Gastrocnemius medialis (tissue), 4 donors: ENCODE measurements around the gene KCNJ10. TPM values are rescaled to one million over a fixed set of nuclear protein-coding genes. Genes with fewer than 3 reads are reported as not detected.

Source experiments
- ATAC-seq, 2 donors: fragments of 150-250 bp; one replicate each; pipeline ENCODE4 v1.9.1; 2016
- DNase-seq, 2 donors: peaks; one replicate each; pipeline ENCODE4 v3.0.0-alpha.2; 2019
- H3K27ac ChIP-seq, 4 donors: fragments of 200-600 bp; sonication (generic); 1 replicate in 1 of 4; 2 replicates in 3 of 4; pipeline ENCODE4 v1.5.1; 2016 to 2018; ENCODE audit warnings: mild to moderate bottlenecking in 2 of 4, moderate library complexity in 1 of 4
- H3K27me3 ChIP-seq, 3 donors: fragments of 200-600 bp; sonication (generic) in 2 of 3; 1 replicate in 1 of 3; 2 replicates in 2 of 3; pipeline versions ENCODE4 v1.5.1 to v1.6.0; 2016 to 2019; ENCODE audit warnings: mild to moderate bottlenecking in 1 of 3, moderate library complexity in 1 of 3
- H3K36me3 ChIP-seq, 2 donors: fragments of 200-600 bp; sonication (generic) in 1 of 2; one replicate each; pipeline ENCODE4 v1.5.1; 2017 to 2018
- H3K4me1 ChIP-seq, 2 donors: fragments of 200-600 bp; sonication (generic) in 1 of 2; one replicate each; pipeline ENCODE4 v1.5.1; 2016 to 2017; ENCODE audit warnings: mild to moderate bottlenecking in 2 of 2
- H3K4me3 ChIP-seq, 4 donors: fragments of 200-600 bp; sonication (generic) in 3 of 4; 1 replicate in 1 of 4; 2 replicates in 3 of 4; pipeline ENCODE4 v1.5.1; 2016 to 2019; ENCODE audit warnings: mild to moderate bottlenecking in 2 of 4
- H3K9me3 ChIP-seq, 3 donors: fragments of 200-600 bp; sonication (generic) in 2 of 3; 1 replicate in 1 of 3; 2 replicates in 2 of 3; pipeline ENCODE4 v1.5.1; 2016 to 2019
- POLR2A ChIP-seq, 2 donors: fragments of 450-650 bp; IDR thresholded peaks; one replicate each; pipeline ENCODE4 v1.6.1; 2017; ENCODE audit warnings: antibody characterized with exemption in 2 of 2, mild to moderate bottlenecking in 2 of 2, moderate library complexity in 2 of 2
- in situ Hi-C, 4 donors: fragments of 200-750 bp; cut with MboI; loops; one replicate each; pipeline versions ENCODE4 v1.15.0 to v1.8.0; 2017; ENCODE audit warnings: low sequenced_read_pairs in 4 of 4
- intact Hi-C: fragments of 100-400 bp; cut with DNase I; formaldehyde crosslinking; loops from one replicate; pipeline ENCODE4 v1.15.1; 2023; ENCODE audit warnings: low total_unique reads
- total RNA-seq, 4 donors: library from RNA; depleted of rRNA; stranded (reverse); fragments of >200 nt; gene quantifications; one replicate each; pipeline versions ENCODE4 v1.1.0 to v1.2.3, GENCODE V29; 2016
- TF ChIP-seq, protein P1 (sequence below), 5 experiments: fragments of 450-650 bp in 3 of 5; fragments of 200-600 bp in 2 of 5; sonication (generic) in 2 of 5; IDR thresholded peaks in 4 of 5; conservative IDR thresholded peaks in 1 of 5; 1 replicate in 4 of 5; 2 replicates in 1 of 5; pipeline ENCODE4 v1.5.1; 2016 to 2019; ENCODE audit warnings: antibody characterized with exemption in 5 of 5, mild to moderate bottlenecking in 3 of 5, moderate library complexity in 3 of 5

KCNJ10 gene
- total RNA-seq, 4 donors from 2014 or later = not detected

GRCh38 chr1:160030657-160031364 is 39.1 kb downstream of the KCNJ10 start:
- Histone ChIP-seq H3K27me3 (no peaks in the 10 kb centered on the region), H3K4me3 (peak overlapping the region; percentile 80 to 94 (median 88)), H3K27ac (peak overlapping the region; percentile 74 to 88 (median 81)), H3K9me3 (no peaks in the 10 kb centered on the region), H3K36me3 (no peaks in the 10 kb centered on the region), H3K4me1 (peaks cover 18 to 27% of the 10 kb centered on the region in 2 donors)
- no peak for DNase-seq
- in situ Hi-C loops (loop anchor here in 3 of 4 donors (10.0 kb wide), 3 partner anchors 54 to 256 kb away; partner anchors contain the start of genes DUSP23 (in 1 of the 3) and KCNJ9 (in 1 of the 3)), intact Hi-C loops (loop anchor here (5.0 to 10.0 kb wide), 3 partner anchors 261 to 1104 kb away; partner anchors contain the start of genes COPA, DEDD and NCSTN)
- peak; percentile 15 to 30 for ATAC-seq
- TF ChIP-seq, protein P1, sequence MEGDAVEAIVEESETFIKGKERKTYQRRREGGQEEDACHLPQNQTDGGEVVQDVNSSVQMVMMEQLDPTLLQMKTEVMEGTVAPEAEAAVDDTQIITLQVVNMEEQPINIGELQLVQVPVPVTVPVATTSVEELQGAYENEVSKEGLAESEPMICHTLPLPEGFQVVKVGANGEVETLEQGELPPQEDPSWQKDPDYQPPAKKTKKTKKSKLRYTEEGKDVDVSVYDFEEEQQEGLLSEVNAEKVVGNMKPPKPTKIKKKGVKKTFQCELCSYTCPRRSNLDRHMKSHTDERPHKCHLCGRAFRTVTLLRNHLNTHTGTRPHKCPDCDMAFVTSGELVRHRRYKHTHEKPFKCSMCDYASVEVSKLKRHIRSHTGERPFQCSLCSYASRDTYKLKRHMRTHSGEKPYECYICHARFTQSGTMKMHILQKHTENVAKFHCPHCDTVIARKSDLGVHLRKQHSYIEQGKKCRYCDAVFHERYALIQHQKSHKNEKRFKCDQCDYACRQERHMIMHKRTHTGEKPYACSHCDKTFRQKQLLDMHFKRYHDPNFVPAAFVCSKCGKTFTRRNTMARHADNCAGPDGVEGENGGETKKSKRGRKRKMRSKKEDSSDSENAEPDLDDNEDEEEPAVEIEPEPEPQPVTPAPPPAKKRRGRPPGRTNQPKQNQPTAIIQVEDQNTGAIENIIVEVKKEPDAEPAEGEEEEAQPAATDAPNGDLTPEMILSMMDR (IDR thresholded peaks at IDR 0.05 in 4 of 5, conservative IDR thresholded peaks at IDR 0.05 in 1 of 5) = no peak
- no peak for TF ChIP-seq POLR2A (IDR thresholded peaks at IDR 0.05)

- peaks cover 29 to 47% of the 10 kb centered on the region in 2 donors for H3K4me1 ChIP-seq
- intact Hi-C loops = no loop called here
- in situ Hi-C loops = no loop called here
- H3K4me3 ChIP-seq = no peak overlapping the region
- no peaks in the 10 kb centered on the region for H3K27me3 ChIP-seq
- TF ChIP-seq POLR2A (IDR thresholded peaks at IDR 0.05) = no peak
- TF ChIP-seq, protein P1 (IDR thresholded peaks at IDR 0.05 in 4 of 5, conservative IDR thresholded peaks at IDR 0.05 in 1 of 5) = no peak
- ATAC-seq (no peak), DNase-seq (no peak)
- no peaks in the 10 kb centered on the region for H3K9me3 ChIP-seq
- peak overlapping the region in 1 of 4 donors; percentile 2 for H3K27ac ChIP-seq
- no peaks in the 10 kb centered on the region for H3K36me3 ChIP-seq
These were observed 41.5 kb downstream of the KCNJ10 start for GRCh38 chr1:160028426-160028825.

DNA sequence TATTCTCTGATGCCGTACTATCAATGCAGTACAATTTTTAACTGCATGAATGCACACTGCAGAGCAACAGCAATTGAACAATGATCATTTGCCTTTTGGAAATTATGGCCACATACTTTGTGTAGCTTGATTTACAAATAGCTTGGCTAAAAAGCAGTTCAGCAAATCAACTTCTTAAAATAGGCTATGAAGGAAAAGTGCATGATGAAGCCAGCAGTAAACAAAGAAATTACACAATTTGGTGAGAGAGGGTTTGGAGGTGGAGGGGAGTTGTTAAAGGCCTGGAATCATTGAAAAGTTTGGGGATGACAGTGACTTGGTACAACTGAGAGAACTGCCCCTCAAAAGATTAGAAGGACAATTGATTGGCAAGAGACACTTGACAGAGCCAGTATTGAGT is 44.6 kb downstream of the KCNJ10 start:
- in situ Hi-C loops = no loop called here
- peak overlapping the region in 1 of 4 donors; percentile 55 for H3K27ac ChIP-seq

GRCh38 chr1:160024195-160024905 is 45.6 kb downstream of the KCNJ10 start:
- intact Hi-C loops (no loop called here), in situ Hi-C loops (loop anchor here in 1 of 4 donors (25.0 kb wide), 1 partner anchor 237 kb away; the partner anchor contains the start of gene DUSP23)
- DNase-seq = no peak
- H3K36me3 ChIP-seq = no peaks in the 10 kb centered on the region
- H3K27ac ChIP-seq = peak overlapping the region in 1 of 4 donors; percentile 55
- H3K27me3 ChIP-seq = no peaks in the 10 kb centered on the region
- ATAC-seq = no peak
- TF ChIP-seq, protein P1 (IDR thresholded peaks at IDR 0.05 in 4 of 5, conservative IDR thresholded peaks at IDR 0.05 in 1 of 5) = no peak
- no peak for TF ChIP-seq POLR2A (IDR thresholded peaks at IDR 0.05)
- H3K9me3 ChIP-seq = no peaks in the 10 kb centered on the region
- peaks cover 11 to 24% of the 10 kb centered on the region in 2 donors for H3K4me1 ChIP-seq
- no peak overlapping the region for H3K4me3 ChIP-seq

More for the DNA sequence above, 44.6 kb downstream of the KCNJ10 start:
- ATAC-seq (peak in 1 of 2 donors; percentile 79), DNase-seq (no peak)
- H3K36me3 ChIP-seq = no peaks in the 10 kb centered on the region
- H3K4me3 ChIP-seq = no peak overlapping the region
- H3K4me1 ChIP-seq = peaks cover 14 to 30% of the 10 kb centered on the region in 2 donors
- TF ChIP-seq POLR2A (IDR thresholded peaks at IDR 0.05) = no peak
- TF ChIP-seq, protein P1 (IDR thresholded peaks at IDR 0.05 in 4 of 5, conservative IDR thresholded peaks at IDR 0.05 in 1 of 5) = no peak
- no peaks in the 10 kb centered on the region for H3K9me3 ChIP-seq
- H3K27me3 ChIP-seq = no peaks in the 10 kb centered on the region
- intact Hi-C loops = no loop called here
